ENCODE measurements around the gene SCD. TPM values are rescaled to one million over a fixed set of nuclear protein-coding genes. Genes with fewer than 3 reads are reported as not detected.

Gene SCD
- total and polyA plus RNA-seq, 4 donors, result 43.4 to 1,255 (median 234) TPM

- no peaks in the 10 kb centered on the region for H3K27me3 ChIP-seq (ENCODE audit: control insufficient read depth in 4 of 4, insufficient read depth in 4 of 4, low read length in 3 of 4)
- H3K4me3 ChIP-seq (ENCODE audit: low read depth in 1 of 3, low read length in 3 of 3), result no peak overlapping the region
- H3K9me3 ChIP-seq (ENCODE audit: control insufficient read depth in 4 of 4, low read length in 3 of 4), result no peaks in the 10 kb centered on the region
- WGBS, result 74% methylated on average over 1 of the region's 1 CpG
- no peak for DNase-seq (ENCODE audit: low spot score)
- TF ChIP-seq HNF4G (IDR thresholded peaks at IDR 0.05) (no peak), ZBTB33 (IDR thresholded peaks at IDR 0.05) (no peak), REST (IDR thresholded peaks at IDR 0.05) (no peak), GABPA (IDR thresholded peaks at IDR 0.05 in 1 of 2, conservative IDR thresholded peaks at IDR 0.05 in 1 of 2) (no peak), SP1 (IDR thresholded peaks at IDR 0.05) (no peak), MAX (IDR thresholded peaks at IDR 0.05) (no peak), YY1 (IDR thresholded peaks at IDR 0.05) (no peak), TAF1 (conservative IDR thresholded peaks at IDR 0.05) (no peak), ATF3 (IDR thresholded peaks at IDR 0.05) (no peak), FOXA2 (IDR thresholded peaks at IDR 0.05) (no peak), JUND (IDR thresholded peaks at IDR 0.05) (no peak), RAD21 (IDR thresholded peaks at IDR 0.05) (no peak), EGR1 (IDR thresholded peaks at IDR 0.05; ENCODE audit: low read depth in 2 of 2) (no peak), CTCF (IDR thresholded peaks at IDR 0.05; ENCODE audit: low read depth, low read length, missing input control) (no peak), NR2F2 (IDR thresholded peaks at IDR 0.05) (no peak)
- H3K9ac ChIP-seq (ENCODE audit: low read depth in 1 of 2, low read length in 2 of 2), result no peak overlapping the region
- no peaks in the 10 kb centered on the region for H3K4me1 ChIP-seq (ENCODE audit: control insufficient read depth in 4 of 4, insufficient read depth in 4 of 4, low read length in 3 of 4)
- H3K36me3 ChIP-seq (ENCODE audit: control insufficient read depth in 4 of 4, insufficient read depth in 3 of 4, low read depth in 1 of 4, low read length in 3 of 4), result no peaks in the 10 kb centered on the region
- no peak overlapping the region for H3K27ac ChIP-seq (ENCODE audit: low read depth in 1 of 2, low read length in 2 of 2)
Observed at GRCh38 chr10:100319707-100320402, 27.2 kb upstream of the SCD start.

- H3K27ac ChIP-seq (ENCODE audit: low read depth in 1 of 2, low read length in 2 of 2), result no peak overlapping the region
- H3K4me1 ChIP-seq (ENCODE audit: control insufficient read depth in 4 of 4, insufficient read depth in 4 of 4, low read length in 3 of 4), result no peaks in the 10 kb centered on the region
- 58% methylated on average over 7 of the region's 7 CpGs for WGBS
- H3K36me3 ChIP-seq (ENCODE audit: control insufficient read depth in 4 of 4, insufficient read depth in 3 of 4, low read depth in 1 of 4, low read length in 3 of 4), result no peaks in the 10 kb centered on the region
- H3K9ac ChIP-seq (ENCODE audit: low read depth in 1 of 2, low read length in 2 of 2), result no peak overlapping the region
- no peak for DNase-seq (ENCODE audit: low spot score)
- H3K9me3 ChIP-seq (ENCODE audit: control insufficient read depth in 4 of 4, low read length in 3 of 4), result no peaks in the 10 kb centered on the region
- no peaks in the 10 kb centered on the region for H3K27me3 ChIP-seq (ENCODE audit: control insufficient read depth in 4 of 4, insufficient read depth in 4 of 4, low read length in 3 of 4)
- TF ChIP-seq GABPA (IDR thresholded peaks at IDR 0.05 in 1 of 2, conservative IDR thresholded peaks at IDR 0.05 in 1 of 2), result no peak
- TF ChIP-seq CTCF (IDR thresholded peaks at IDR 0.05; ENCODE audit: low read depth, low read length, missing input control), result no peak
- TF ChIP-seq EGR1 (IDR thresholded peaks at IDR 0.05; ENCODE audit: low read depth in 2 of 2), result no peak
- TF ChIP-seq SP1 (IDR thresholded peaks at IDR 0.05), result no peak
- TF ChIP-seq RXRA (IDR thresholded peaks at IDR 0.05), result no peak
- TF ChIP-seq REST (IDR thresholded peaks at IDR 0.05), result peak; percentile 90
- TF ChIP-seq YY1 (IDR thresholded peaks at IDR 0.05), result no peak
- TF ChIP-seq MAX (IDR thresholded peaks at IDR 0.05), result no peak
- no peak overlapping the region for H3K4me3 ChIP-seq (ENCODE audit: low read depth in 1 of 3, low read length in 3 of 3)
Observed at GRCh38 chr10:100325158-100325557, 21.9 kb upstream of the SCD start.
